Erythroblast (primary cell): ENCODE measurements around the gene ST6GALNAC2.

Source experiments
- GATA1 ChIP-seq: IDR thresholded peaks from 2 replicates; pipeline ENCODE4 v1.6.1; 2011; ENCODE audit warnings: low read depth, mild to moderate bottlenecking, control low read depth, low read length, moderate library complexity
- POLR2A ChIP-seq: IDR thresholded peaks from 2 replicates; pipeline ENCODE4 v1.6.1; 2011; ENCODE audit warnings: mild to moderate bottlenecking, low read length

GRCh38 chr17:76543482-76543825 lies 42.2 kb downstream of the ST6GALNAC2 start:
- TF ChIP-seq POLR2A, result no peak
- no peak for TF ChIP-seq GATA1
